GM18520 (cell line): ENCODE data around the gene KCNH2.

Experiments used
- ATAC-seq: cut with Tn5 transposase; IDR thresholded peaks from one replicate; pipeline ENCODE4 v1.9.1; 2021; ENCODE audit not compliant: unreplicated experiment

The KCNH2 gene

GRCh38 chr7:150996376-150997074, 18.4 kb upstream of the KCNH2 start:
- no peak for ATAC-seq

- ATAC-seq, result no peak
These were observed 16.9 kb upstream of the KCNH2 start for GRCh38 chr7:150994838-150995510.

DNA sequence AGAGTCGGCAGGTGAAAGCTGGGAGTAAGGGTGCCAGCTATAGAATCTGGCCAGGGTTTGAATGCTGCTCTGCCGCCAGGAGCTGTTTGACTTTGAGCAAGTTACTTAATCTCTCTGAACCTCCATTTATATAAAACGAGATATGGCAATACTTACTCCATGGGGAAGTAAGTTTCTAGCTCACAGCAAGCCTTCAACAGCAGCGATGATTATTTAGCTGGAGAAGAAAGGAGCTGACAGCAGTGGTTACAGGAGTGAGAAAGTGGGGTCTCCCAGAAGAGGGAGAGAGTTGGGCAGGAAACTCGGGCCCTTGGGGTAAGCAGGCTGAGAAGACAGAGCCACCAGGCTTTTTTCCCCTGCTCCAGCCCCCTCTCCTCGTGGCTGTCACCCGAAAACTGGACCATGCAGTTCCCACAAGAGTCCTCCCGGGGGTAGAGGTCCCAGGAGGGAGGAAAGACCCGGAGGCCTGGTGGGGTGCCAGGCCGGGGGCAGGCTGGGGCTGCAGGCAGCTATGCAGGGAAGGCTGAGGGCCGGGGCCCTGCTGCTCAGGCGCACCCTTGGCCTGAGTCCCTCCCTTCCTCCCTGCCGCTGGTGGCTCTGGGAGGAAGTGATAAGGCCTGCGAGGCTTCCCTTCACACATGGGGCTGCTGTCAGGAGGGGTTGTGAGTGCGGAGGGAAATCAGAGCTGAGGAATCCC, 16.2 kb upstream of the KCNH2 start:
- ATAC-seq, result no peak

DNA sequence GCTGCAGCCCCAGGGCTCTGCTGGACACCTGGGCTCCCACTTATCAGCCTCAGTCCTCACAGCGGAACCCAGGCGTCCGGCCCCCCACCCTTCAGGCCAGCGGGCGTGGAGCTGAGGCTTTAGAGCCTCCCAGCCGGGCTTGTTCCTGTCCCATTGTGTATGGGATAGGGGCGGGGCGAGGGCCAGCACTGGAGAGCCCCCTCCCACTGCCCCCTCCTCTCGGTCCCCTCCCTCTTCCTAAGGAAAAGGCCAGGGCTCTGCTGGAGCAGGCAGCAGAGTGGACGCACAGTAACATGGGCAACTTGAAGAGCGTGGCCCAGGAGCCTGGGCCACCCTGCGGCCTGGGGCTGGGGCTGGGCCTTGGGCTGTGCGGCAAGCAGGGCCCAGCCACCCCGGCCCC, 15.4 kb upstream of the KCNH2 start:
- ATAC-seq, result no peak

DNA sequence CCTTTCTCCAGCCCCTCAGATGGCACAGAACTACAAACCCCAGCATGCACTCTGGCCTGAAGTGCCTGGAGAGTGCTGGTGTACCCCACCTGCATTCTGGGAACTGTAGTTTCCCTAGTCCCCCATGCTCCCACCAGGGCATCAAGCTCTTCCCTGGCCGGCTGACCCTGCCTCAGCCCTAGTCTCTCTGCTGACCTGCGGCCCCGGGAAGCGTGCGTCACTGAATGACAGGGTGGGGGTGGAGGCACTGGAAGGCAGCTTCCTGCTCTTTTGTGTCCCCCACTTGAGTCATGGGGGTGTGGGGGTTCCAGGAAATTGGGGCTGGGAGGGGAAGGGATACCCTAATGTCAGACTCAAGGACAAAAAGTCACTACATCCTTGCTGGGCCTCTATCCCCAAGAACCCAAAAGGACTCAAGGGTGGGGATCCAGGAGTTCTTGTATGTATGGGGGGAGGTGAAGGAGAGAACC, 14.7 kb upstream of the KCNH2 start:
- no peak for ATAC-seq

DNA sequence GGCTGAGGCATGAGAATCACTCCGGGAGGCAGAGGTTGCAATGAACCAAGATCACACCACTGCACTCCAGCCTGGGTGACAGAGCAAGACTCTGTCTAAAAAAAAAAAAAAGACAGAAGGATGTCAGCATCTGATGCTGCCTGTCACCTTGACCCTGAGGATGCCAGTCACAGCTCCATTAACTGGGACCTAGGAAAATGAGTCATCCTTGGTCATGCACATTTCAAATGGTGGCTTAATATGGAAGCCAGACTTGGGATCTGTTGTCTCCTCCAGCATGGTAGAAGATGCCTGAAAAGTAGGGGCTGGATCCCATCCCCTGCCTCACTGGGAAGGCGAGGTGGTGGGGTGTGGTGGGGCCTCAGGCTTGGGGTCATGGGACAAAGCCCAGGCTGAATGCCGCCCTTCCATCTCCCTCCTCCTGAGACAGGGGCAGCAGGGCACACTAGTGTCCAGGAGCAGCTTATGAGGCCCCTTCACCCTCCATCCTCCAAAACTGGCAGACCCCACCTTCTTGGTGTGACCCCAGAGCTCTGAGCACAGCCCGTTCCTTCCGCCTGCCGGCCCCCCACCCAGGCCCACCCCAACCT, 14.0 kb upstream of the KCNH2 start:
- ATAC-seq, result no peak

DNA sequence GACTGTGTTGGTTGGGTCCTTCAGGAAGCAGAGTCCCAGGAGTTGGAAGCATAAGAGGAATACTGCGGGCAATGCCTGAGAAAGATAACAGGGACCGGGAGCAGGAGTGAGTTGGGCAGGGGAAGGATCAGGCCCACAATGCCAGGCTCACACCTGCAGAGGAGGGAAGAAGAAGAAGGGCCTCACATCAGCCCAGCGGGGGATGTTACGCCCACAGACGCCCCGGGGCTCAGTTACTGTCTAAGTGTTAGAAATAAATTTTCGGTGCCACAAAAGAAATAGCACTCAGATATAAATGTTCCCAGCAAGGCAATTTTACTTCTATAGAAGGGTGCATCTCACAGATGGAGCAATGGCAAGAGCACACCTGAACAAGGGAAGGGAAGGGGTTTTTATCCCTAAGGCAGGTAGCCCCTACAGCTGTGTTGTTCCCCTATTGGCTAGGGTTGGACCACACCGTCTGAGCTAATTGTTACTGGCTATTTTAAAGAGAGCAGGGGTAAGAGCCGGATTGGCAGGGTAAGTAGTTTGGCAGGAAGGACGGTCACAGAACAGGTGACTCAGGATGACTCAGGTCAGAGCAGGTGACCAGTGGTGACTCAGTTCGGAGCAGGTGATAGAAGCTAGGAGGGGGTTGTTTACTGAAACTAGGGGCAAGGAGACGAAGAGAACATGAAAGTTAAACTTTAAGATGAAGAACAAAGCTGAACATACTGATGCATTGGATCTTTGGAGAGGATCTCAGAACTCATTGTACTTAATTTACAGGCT, 12.5 kb upstream of the KCNH2 start, which contains the start of gene NOS3:
Gene NOS3 (plus strand): TSS at position 602 of the 771 bp plus-strand sequence. CDS start 2,787 bp downstream, outside the sequence.
- no peak for ATAC-seq

DNA sequence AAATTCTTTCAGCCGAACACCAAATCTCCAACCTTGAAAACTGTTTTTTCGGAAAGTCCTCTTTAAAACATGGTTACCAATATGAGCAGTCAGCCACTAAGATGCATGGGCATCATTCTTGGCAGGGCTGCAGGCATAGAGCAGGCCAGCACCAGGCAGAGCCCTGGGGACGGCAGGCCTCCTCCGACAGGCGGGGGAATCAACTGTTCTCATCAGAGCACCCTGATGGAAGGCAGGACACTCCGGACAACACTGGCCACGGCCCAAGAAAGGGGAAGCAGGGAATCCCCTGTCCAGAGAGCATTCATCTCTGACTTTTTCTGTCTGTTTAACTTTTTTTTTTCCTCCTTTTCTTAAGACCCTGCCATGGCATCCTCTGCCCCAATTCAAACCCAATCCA, 11.3 kb upstream of the KCNH2 start:
- ATAC-seq, result no peak

- no peak for ATAC-seq
These were observed 10.4 kb upstream of the KCNH2 start for GRCh38 chr7:150988230-150989226.

DNA sequence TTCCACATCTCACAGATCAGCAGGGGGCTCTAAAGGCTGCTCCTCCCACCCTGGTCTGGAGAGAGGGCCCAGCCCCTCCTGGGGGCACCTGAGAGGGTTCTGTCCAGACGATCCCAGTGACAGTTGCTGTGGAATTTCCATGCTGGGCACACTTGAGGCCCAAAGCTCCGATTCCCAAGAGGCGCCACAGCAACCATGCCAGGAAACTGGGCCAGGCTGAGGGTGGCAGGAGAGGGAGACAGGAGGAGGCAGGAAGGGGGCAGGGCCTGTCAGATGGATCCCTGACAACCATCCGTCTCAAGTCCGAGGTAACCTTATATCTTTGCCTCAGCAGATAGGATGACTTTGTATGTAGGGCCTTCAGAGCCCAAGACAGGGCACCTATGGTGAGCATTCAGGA, 8.4 kb upstream of the KCNH2 start:
- no peak for ATAC-seq

DNA sequence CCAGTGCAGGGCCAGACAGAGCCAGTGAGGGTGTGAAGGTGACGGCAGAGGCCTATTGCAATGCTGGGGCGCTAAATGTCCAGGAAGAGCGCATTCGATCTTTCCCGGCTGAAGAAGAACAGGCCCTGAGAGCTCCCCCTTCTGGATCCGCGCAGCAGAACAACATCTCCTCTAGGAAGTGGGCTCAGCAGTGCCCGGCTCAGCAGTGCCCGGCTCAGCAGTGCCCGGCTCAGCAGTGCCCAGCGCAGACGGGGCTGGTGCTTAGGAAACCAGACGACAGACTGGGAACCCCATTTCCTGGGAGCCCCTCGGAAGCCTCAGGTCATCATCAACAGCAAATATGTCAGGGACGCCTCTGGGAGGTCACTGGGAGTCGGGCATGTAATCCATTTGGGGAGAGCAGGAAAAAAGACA, 8.0 kb upstream of the KCNH2 start:
- ATAC-seq, result no peak

- ATAC-seq, result no peak
These were observed 5.8 kb upstream of the KCNH2 start for GRCh38 chr7:150983893-150984368.

DNA sequence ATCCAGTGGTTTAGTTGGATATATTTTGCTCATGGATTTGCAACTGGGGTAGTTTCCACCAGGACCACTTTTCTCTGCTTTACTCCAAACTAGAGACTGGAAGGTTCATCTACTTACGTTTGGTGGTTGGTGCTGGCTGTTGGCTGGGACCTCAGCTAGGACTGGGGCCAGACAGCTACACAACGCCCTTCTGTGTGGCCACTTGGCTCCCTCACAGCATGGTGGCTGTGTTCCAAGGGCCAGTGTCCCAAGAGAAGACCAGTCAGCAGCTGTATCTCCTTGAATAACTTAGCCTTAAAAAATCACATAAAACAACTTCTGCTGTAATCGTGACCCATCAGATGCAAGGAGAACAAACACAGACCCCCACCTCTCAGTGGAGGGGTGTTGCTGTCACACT, 4.2 kb upstream of the KCNH2 start:
- no peak for ATAC-seq

- ATAC-seq, result no peak
These were observed 3.5 kb upstream of the KCNH2 start for GRCh38 chr7:150981644-150982043.

DNA sequence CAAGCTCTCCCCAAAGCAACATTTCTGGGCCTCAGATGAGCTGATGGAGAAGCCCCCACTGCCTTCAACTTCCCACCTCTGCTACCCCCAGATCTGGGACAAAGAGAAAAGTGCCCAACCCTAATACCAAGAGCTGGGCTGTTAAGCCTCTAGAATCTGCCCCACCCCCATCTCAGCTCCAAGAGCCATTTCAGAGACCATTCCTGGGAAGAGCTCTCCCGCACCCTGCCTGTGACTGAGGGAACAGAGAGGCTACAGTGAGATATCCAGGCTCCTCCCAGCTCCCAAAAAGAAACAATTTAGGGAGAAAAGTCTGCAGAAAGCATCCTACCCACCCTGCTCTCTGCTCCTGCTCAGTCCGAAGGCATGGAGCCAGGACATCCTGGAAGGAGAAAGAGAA, 2.5 kb upstream of the KCNH2 start:
- no peak for ATAC-seq

- no peak for ATAC-seq
These were observed 1.7 kb upstream of the KCNH2 start for GRCh38 chr7:150979713-150980390.

GRCh38 chr7:150977382-150978125, 567 bp downstream of the KCNH2 start:
- no peak for ATAC-seq
